Hepatocyte (in vitro differentiated cells): ENCODE measurements around the gene EXOC6B. TPM values are rescaled to one million over a fixed set of nuclear protein-coding genes. Genes with fewer than 3 reads are reported as not detected.

Source experiments
- DNase-seq: peaks from one replicate; pipeline ENCODE4 v3.0.0-alpha.2; 2016; ENCODE audit warnings: low spot score
- H2AFZ ChIP-seq: fragments of 200-600 bp; sonication (generic); 2 replicates; pipeline ENCODE4 v1.6.0; 2016; ENCODE audit warnings: antibody characterized with exemption, mild to moderate bottlenecking
- H3K27ac ChIP-seq: fragments of 200-600 bp; sonication (generic); 2 replicates; pipeline ENCODE4 v1.5.1; 2016; ENCODE audit warnings: mild to moderate bottlenecking
- H3K27me3 ChIP-seq: fragments of 200-600 bp; sonication (generic); 2 replicates; pipeline ENCODE4 v1.6.1; 2016
- H3K36me3 ChIP-seq: fragments of 200-600 bp; sonication (generic); replicated peaks from 2 replicates; pipeline ENCODE4 v1.5.1; 2016; ENCODE audit warnings: low read depth; ENCODE audit not compliant: insufficient read depth
- H3K4me1 ChIP-seq: fragments of 200-600 bp; sonication (generic); 2 replicates; pipeline ENCODE4 v1.5.1; 2016; ENCODE audit warnings: mild to moderate bottlenecking, moderate library complexity; ENCODE audit not compliant: insufficient read depth
- H3K4me2 ChIP-seq: fragments of 200-600 bp; sonication (generic); 2 replicates; pipeline ENCODE4 v1.6.0; 2016
- H3K4me3 ChIP-seq: fragments of 200-600 bp; sonication (generic); 2 replicates; pipeline ENCODE4 v1.5.1; 2016; ENCODE audit warnings: mild to moderate bottlenecking
- H3K79me2 ChIP-seq: fragments of 200-600 bp; sonication (generic); 2 replicates; pipeline ENCODE4 v1.6.0; 2017; ENCODE audit warnings: mild to moderate bottlenecking
- H3K9me2 ChIP-seq: fragments of 200-600 bp; sonication (generic); replicated peaks from 2 replicates; pipeline ENCODE4 v1.6.0; 2017; ENCODE audit warnings: mild to moderate bottlenecking; ENCODE audit not compliant: insufficient read depth
- H3K9me3 ChIP-seq: fragments of 200-600 bp; sonication (generic); 2 replicates; pipeline ENCODE4 v1.5.1; 2016; ENCODE audit warnings: low read depth, mild to moderate bottlenecking
- H4K20me1 ChIP-seq: fragments of 200-600 bp; sonication (generic); 2 replicates; pipeline ENCODE4 v1.6.0; 2016; ENCODE audit warnings: mild to moderate bottlenecking; ENCODE audit not compliant: insufficient read depth, poor library complexity, severe bottlenecking
- CTCF ChIP-seq: fragments of 200-600 bp; sonication (generic); IDR thresholded peaks from 2 replicates; pipeline ENCODE4 v1.5.1; 2016; ENCODE audit warnings: antibody characterized with exemption, mild to moderate bottlenecking; ENCODE audit not compliant: poor library complexity
- EZH2 ChIP-seq: fragments of 200-600 bp; sonication (generic); IDR thresholded peaks from 2 replicates; pipeline ENCODE4 v1.6.1; 2016; ENCODE audit warnings: antibody characterized with exemption, mild to moderate bottlenecking, borderline replicate concordance
- EZH2phosphoT487 ChIP-seq: fragments of 200-600 bp; sonication (generic); IDR thresholded peaks from one replicate; pipeline ENCODE4 v1.6.1; 2018; ENCODE audit warnings: antibody characterized with exemption, mild to moderate bottlenecking, low read depth, moderate library complexity; ENCODE audit not compliant: unreplicated experiment, severe bottlenecking
- WGBS: methylation state at CpG from one replicate; pipeline ENCODE4 v1.1.6; 2016; ENCODE audit warnings: low lambda C conversion rate; ENCODE audit errors: missing lambda C conversion rate; 5-methylcytosine and 5-hydroxymethylcytosine counted together
- polyA plus RNA-seq: library from polyadenylated mRNA; unstranded; fragments of >200 nt; fragmentation: Nextera tagmentation; extraction: Ambion mirVana; gene quantifications from 2 replicates; pipeline ENCODE4 v1.2.1, GENCODE V29; 2016
- total RNA-seq: library from RNA; depleted of rRNA; stranded (reverse); fragments of >200 nt; gene quantifications from 2 replicates; pipeline ENCODE4 v1.2.3, GENCODE V29; 2014

The EXOC6B gene
- total and polyA plus RNA-seq, 2 experiments from 2014 or later = 11.8 to 36.2 TPM

GRCh38 chr2:72148003-72148836, 677.6 kb downstream of the EXOC6B start:
- H3K36me3 ChIP-seq = no peaks in the 10 kb centered on the region
- no peak overlapping the region for H2AFZ ChIP-seq
- no peaks in the 10 kb centered on the region for H3K79me2 ChIP-seq
- TF ChIP-seq EZH2 (no peak), EZH2phosphoT487 (no peak), CTCF (no peak)
- H3K4me2 ChIP-seq = peak overlapping the region; percentile 97
- no peaks in the 10 kb centered on the region for H3K9me2 ChIP-seq
- peak overlapping the region; percentile 52 for H3K4me3 ChIP-seq
- peaks cover 46% of the 10 kb centered on the region for H3K4me1 ChIP-seq
- peaks cover 66% of the 10 kb centered on the region for H3K27me3 ChIP-seq
- H4K20me1 ChIP-seq = no peaks in the 10 kb centered on the region
- no peaks in the 10 kb centered on the region for H3K9me3 ChIP-seq
- WGBS = 1% methylated on average over 47 of the region's 68 CpGs
- peak; percentile 38 for DNase-seq
- H3K27ac ChIP-seq = peak overlapping the region; percentile 73

GRCh38 chr2:72147303-72147971, 678.4 kb downstream of the EXOC6B start, which contains the start of gene CYP26B1:
CYP26B1 (minus strand) TSS chr2:72147862; CDS start chr2:72147834, 28 bp downstream.
- Histone ChIP-seq H3K4me1 (peaks cover 53% of the 10 kb centered on the region), H3K9me3 (no peaks in the 10 kb centered on the region), H3K79me2 (no peaks in the 10 kb centered on the region), H2AFZ (peak within 1 kb of the TSS; percentile 31), H3K27ac (peak within 1 kb of the TSS; percentile 83), H4K20me1 (no peaks in the 10 kb centered on the region), H3K4me3 (peak within 1 kb of the TSS; percentile 52), H3K4me2 (peak within 1 kb of the TSS; percentile 97), H3K36me3 (no peaks in the 10 kb centered on the region), H3K27me3 (peaks cover 69% of the 10 kb centered on the region), H3K9me2 (no peaks in the 10 kb centered on the region)
- WGBS = 1% methylated on average over 26 of the region's 69 CpGs
- peak; percentile 40 for DNase-seq
- TF ChIP-seq EZH2 (peak; percentile 90), CTCF (no peak), EZH2phosphoT487 (peak; percentile 60)

GRCh38 chr2:72146347-72147302, 679.2 kb downstream of the EXOC6B start:
- WGBS = 5% methylated on average over 57 of the region's 58 CpGs
- Histone ChIP-seq H3K9me3 (no peaks in the 10 kb centered on the region), H2AFZ (peak overlapping the region; percentile 11), H3K79me2 (no peaks in the 10 kb centered on the region), H3K9me2 (no peaks in the 10 kb centered on the region), H3K36me3 (no peaks in the 10 kb centered on the region), H3K4me3 (peak overlapping the region; percentile 52), H3K27ac (peak overlapping the region; percentile 83), H3K4me1 (peaks cover 53% of the 10 kb centered on the region), H3K27me3 (peaks cover 70% of the 10 kb centered on the region), H3K4me2 (peak overlapping the region; percentile 96), H4K20me1 (no peaks in the 10 kb centered on the region)
- TF ChIP-seq EZH2phosphoT487 (peak; percentile 19), EZH2 (peak; percentile 99), CTCF (no peak)
- DNase-seq = peak; percentile 10
